ENCODE results near the gene FBXL14. TPM values are rescaled to one million over a fixed set of nuclear protein-coding genes. Genes with fewer than 3 reads are reported as not detected.

FBXL14 gene
- total and polyA plus RNA-seq, 7 donors: 7.5 to 26.4 (median 12.2) TPM

- DNase-seq: no peak
- H3K9me3 ChIP-seq: no peaks in the 10 kb centered on the region
- 42 to 46% methylated on average over 23 of the region's 23 CpGs for WGBS, 2 donors
- no peaks in the 10 kb centered on the region for H3K27me3 ChIP-seq
- H3K36me3 ChIP-seq: no peaks in the 10 kb centered on the region
- intact Hi-C loops (cut with DNase I): loop anchor here (5.0 kb wide), 1 partner anchor 161 kb away; no protein-coding TSS in a partner anchor
- H3K4me3 ChIP-seq: peak overlapping the region; percentile 46 to 77 (median 68)
- H3K27ac ChIP-seq: peak overlapping the region; percentile 78 to 87 (median 83)
- no peak for TF ChIP-seq CTCF (IDR thresholded peaks at IDR 0.05)
- TF ChIP-seq POLR2AphosphoS5 (IDR thresholded peaks at IDR 0.05): no peak
- no peak for TF ChIP-seq EP300 (IDR thresholded peaks at IDR 0.05)
- no peak for TF ChIP-seq POLR2A (IDR thresholded peaks at IDR 0.05)
- H3K4me1 ChIP-seq: peaks cover 0 to 66% (median 53%) of the 10 kb centered on the region in 4 donors
These were observed 36.6 kb upstream of the FBXL14 start for GRCh38 chr12:1630827-1631591.

GRCh38 chr12:1630133-1630826 is 35.9 kb upstream of the FBXL14 start:
- 1 to 2% methylated on average over 58 of the region's 58 CpGs for WGBS, 2 donors
- intact Hi-C loops (cut with DNase I): loop anchor here (5.0 kb wide), 1 partner anchor 162 kb away; no protein-coding TSS in a partner anchor
- Histone ChIP-seq H3K4me3 (peak overlapping the region; percentile 46 to 77 (median 68)), H3K36me3 (no peaks in the 10 kb centered on the region), H3K27me3 (no peaks in the 10 kb centered on the region), H3K9me3 (no peaks in the 10 kb centered on the region), H3K4me1 (peaks cover 0 to 69% (median 55%) of the 10 kb centered on the region in 4 donors), H3K27ac (peak overlapping the region; percentile 78 to 87 (median 83))
- peak in 1 of 4 donors; percentile 28 for TF ChIP-seq POLR2AphosphoS5 (IDR thresholded peaks at IDR 0.05)
- no peak for TF ChIP-seq EP300 (IDR thresholded peaks at IDR 0.05)
- peak; percentile 82 for DNase-seq

GRCh38 chr12:1629338-1630132 is 35.2 kb upstream of the FBXL14 start:
- intact Hi-C loops (cut with DNase I): loop anchor here (5.0 kb wide), 1 partner anchor 163 kb away; no protein-coding TSS in a partner anchor
- no peak for DNase-seq
- Histone ChIP-seq H3K4me1 (peaks cover 0 to 67% (median 51%) of the 10 kb centered on the region in 4 donors), H3K27me3 (no peaks in the 10 kb centered on the region), H3K4me3 (peak overlapping the region; percentile 46 to 77 (median 68)), H3K36me3 (no peaks in the 10 kb centered on the region), H3K9me3 (no peaks in the 10 kb centered on the region), H3K27ac (peak overlapping the region; percentile 78 to 87 (median 83))
- TF ChIP-seq POLR2AphosphoS5 (IDR thresholded peaks at IDR 0.05) (no peak), CTCF (IDR thresholded peaks at IDR 0.05) (peak in 1 of 4 experiments; percentile 52)
- 2 to 7% methylated on average over 32 of the region's 32 CpGs for WGBS, 2 donors

GRCh38 chr12:1628666-1629337 is 34.4 kb upstream of the FBXL14 start, which contains the start of gene WNT5B:
Gene WNT5B (plus strand): TSS chr12:1629231. CDS start chr12:1631355, 2,124 bp downstream.
- 49 to 62% methylated on average over 17 of the region's 17 CpGs for WGBS, 2 donors
- Histone ChIP-seq H3K4me3 (peak within 1 kb of the TSS; percentile 46 to 77 (median 68)), H3K4me1 (peaks cover 0 to 59% (median 44%) of the 10 kb centered on the region in 4 donors), H3K27ac (peak within 1 kb of the TSS; percentile 78 to 87 (median 83)), H3K36me3 (no peaks in the 10 kb centered on the region), H3K27me3 (no peaks in the 10 kb centered on the region), H3K9me3 (no peaks in the 10 kb centered on the region)
- no peak for TF ChIP-seq POLR2A (IDR thresholded peaks at IDR 0.05)
- peak in 2 of 4 donors; percentile 34 for TF ChIP-seq POLR2AphosphoS5 (IDR thresholded peaks at IDR 0.05)
- intact Hi-C loops (cut with DNase I): no loop called here
- DNase-seq: no peak

GRCh38 chr12:1622406-1622805 is 28.0 kb upstream of the FBXL14 start:
- Histone ChIP-seq H3K9me3 (no peaks in the 10 kb centered on the region), H3K36me3 (no peaks in the 10 kb centered on the region), H3K27ac (no peak overlapping the region), H3K27me3 (no peaks in the 10 kb centered on the region), H3K4me3 (no peak overlapping the region), H3K4me1 (peaks cover 0 to 9% (median 5%) of the 10 kb centered on the region in 4 donors)
- 76 to 89% methylated on average over 3 of the region's 3 CpGs for WGBS, 2 donors
- TF ChIP-seq POLR2AphosphoS5 (IDR thresholded peaks at IDR 0.05) (no peak), POLR2A (IDR thresholded peaks at IDR 0.05) (no peak), CTCF (IDR thresholded peaks at IDR 0.05) (no peak), EP300 (IDR thresholded peaks at IDR 0.05) (no peak)
- no peak for DNase-seq
- intact Hi-C loops (cut with DNase I): no loop called here
